Stimulated activated CD8-positive, alpha-beta memory T cell treated with anti-CD3 and anti-CD28 coated beads, Interleukin-12 subunit alpha, Interleukin-12 subunit beta, amount 100 ng/mL, for 24 hours (primary cell): ENCODE measurements around the gene SOCS7.

Source experiments
- DNase-seq: peaks from one replicate; pipeline ENCODE4 v3.0.0-alpha.2; 2020; ENCODE audit errors: extremely low read depth

SOCS7 gene

GRCh38 chr17:38338053-38338452, 13.6 kb upstream of the SOCS7 start:
- DNase-seq: no peak

- no peak for DNase-seq
Observed at GRCh38 chr17:38338535-38338934, 13.1 kb upstream of the SOCS7 start.

- DNase-seq: no peak
Observed at GRCh38 chr17:38339891-38340290, 11.8 kb upstream of the SOCS7 start.

DNA sequence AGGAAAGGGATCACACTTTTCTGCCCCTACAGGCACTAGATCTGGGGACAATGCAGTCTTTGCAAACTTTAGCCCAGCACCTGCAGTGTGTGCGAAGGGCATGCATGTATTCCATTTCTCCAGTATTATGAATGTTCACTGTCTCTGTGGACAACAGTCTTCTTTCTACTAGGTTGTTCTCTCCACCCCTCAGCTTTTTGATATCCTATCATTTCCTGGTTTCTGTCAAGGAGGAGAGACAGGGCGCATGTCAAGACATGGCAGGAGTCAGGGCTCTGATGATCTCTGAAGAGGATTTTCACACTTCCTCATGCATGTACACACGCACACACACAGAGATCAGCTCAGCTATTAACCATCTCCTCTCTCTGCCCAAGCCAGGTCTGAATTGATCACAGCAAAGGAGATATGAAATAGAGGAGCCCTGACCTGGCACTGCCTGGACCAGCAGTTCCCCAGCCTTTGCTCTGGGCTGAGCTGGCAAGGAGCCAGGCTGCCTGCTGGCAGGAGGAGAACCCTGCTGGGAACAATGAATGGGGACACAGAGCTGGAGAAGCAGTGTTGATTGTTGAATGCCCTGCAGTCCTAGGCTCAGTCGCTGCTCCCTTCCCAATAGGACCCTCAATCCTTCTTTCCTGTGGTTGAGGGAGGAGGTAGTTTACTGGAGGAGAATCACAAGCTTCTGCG, 10.5 kb upstream of the SOCS7 start:
- no peak for DNase-seq

GRCh38 chr17:38342886-38343607, 8.6 kb upstream of the SOCS7 start:
- no peak for DNase-seq

DNA sequence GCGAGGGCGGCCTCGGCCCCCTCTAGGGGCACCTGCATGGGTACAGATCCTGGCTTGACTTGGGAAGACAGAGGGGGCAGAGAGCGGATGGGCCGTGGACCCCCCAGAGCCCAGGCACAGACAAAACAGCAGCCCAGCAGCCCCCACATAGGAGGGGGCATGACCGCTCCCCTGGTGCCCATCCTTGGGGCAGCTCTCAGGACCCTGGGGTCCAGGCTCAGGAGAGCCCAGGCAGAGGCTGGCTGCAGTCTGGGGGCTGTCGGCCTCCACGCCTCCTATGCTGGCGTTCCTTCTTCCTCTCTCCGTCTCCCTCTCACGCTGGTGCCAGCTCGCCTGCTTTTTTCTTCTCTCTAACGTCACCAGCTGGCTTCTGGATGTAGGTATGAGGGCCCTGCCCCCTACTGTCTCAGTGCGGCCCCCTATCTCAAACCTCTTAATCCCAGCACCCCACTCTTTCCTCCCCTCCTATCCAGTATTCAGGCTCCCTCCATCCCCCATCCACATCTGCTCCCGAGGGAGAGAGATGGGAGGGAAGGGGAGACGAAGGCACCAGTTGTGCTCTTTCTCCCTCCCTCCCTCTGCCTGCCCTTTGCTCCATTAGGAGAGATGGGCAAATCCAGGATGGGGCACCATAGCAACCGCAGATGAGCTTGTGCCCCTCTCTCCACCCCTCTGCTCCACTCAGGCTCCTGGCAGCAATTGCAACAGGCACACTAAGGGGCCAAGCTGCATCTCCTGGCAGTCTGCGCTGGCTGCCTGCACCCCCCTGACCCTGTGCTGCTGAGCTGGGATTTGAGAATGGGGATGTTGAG, 7.8 kb upstream of the SOCS7 start, which contains the start of gene GPR179:
TSS of gene GPR179 (minus strand) at position 349 of the 812 bp plus-strand sequence. CDS start at position 182, 167 bp downstream.
- DNase-seq: no peak

DNA sequence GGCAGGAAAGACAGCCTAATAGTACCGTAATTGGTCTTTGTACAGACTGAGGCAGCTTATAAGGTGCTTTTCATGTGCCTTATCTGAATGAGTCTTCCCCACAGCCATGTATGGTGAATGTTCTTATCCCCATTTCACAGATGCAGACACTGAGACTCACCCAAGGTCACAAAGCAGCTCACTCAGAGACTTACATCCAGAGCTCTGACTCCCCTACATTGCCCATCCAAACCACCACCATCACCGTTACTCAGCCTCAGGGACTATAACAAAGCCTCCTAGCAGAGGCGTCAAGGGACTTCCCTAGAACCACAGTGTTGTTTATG, 7.3 kb upstream of the SOCS7 start:
- no peak for DNase-seq

DNA sequence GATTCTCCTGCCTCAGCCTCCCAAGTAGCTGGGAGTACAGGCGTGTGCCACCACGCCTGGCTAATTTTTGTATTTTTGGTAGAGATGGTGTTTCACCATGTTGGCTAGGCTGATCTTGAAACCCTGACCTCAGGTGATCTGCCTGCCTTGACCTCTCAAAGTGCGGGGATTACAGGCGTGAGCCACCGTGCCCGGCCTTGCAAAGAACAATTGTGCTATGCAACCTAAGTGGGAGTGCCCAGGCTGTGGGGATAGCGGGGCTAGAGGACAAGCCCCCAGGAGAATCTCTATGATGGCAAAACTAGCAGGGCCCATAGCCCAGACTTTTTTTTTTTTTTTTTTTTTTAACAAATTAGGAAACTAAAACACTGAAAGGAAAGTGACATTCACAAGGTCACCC, 5.9 kb upstream of the SOCS7 start:
- no peak for DNase-seq

- DNase-seq: peak; percentile 55
Observed at GRCh38 chr17:38349097-38349730, 2.4 kb upstream of the SOCS7 start.

GRCh38 chr17:38350035-38350434, 1.6 kb upstream of the SOCS7 start:
- no peak for DNase-seq

DNA sequence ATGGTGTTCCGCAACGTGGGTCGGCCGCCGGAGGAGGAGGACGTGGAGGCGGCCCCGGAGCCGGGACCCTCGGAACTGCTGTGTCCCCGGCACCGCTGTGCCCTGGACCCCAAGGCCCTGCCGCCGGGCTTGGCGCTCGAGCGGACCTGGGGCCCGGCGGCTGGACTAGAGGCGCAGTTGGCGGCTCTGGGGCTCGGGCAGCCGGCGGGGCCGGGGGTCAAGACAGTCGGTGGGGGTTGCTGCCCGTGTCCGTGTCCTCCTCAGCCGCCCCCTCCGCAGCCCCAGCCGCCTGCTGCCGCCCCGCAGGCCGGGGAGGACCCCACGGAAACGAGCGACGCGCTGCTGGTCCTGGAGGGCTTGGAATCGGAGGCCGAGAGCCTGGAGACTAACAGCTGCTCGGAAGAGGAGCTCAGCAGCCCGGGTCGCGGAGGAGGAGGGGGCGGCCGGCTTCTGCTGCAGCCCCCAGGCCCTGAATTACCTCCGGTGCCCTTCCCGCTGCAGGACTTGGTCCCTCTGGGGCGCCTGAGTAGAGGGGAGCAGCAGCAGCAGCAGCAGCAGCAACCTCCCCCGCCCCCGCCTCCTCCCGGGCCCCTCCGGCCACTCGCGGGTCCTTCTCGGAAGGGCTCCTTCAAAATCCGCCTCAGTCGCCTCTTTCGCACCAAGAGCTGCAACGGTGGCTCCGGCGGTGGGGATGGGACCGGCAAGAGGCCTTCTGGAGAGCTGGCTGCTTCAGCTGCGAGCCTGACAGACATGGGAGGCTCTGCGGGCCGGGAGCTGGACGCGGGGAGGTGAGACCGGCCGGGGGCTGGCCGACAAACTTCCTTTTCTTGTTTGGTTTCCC, 821 bp downstream of the SOCS7 start:
- no peak for DNase-seq

DNA sequence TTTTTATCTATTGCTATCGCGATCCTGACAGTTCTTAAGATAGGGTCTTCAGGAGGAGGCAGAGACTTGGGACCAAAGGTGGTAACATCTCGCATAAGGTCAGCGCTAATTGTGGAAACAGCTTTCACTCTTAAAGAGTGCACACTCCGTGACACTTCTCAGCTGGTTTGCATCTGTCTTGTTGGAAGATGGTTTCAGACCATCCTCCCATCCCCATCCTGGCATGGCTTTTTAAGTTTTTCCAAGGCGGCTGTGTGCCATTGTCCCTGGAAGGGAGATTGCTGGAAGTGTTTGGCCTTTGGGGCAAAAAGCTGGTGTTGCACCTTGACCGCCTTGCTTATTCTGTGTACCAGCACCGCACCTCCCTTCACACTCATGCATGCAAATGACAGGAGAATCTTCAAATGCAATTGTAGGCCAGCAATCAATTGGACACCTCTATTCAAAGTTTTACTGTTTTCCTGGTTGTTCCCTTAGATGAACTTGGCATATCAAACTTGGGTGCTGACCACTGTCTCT, 1.5 kb downstream of the SOCS7 start:
- DNase-seq: no peak

- no peak for DNase-seq
Observed at GRCh38 chr17:38353668-38354067, 2.0 kb downstream of the SOCS7 start.

DNA sequence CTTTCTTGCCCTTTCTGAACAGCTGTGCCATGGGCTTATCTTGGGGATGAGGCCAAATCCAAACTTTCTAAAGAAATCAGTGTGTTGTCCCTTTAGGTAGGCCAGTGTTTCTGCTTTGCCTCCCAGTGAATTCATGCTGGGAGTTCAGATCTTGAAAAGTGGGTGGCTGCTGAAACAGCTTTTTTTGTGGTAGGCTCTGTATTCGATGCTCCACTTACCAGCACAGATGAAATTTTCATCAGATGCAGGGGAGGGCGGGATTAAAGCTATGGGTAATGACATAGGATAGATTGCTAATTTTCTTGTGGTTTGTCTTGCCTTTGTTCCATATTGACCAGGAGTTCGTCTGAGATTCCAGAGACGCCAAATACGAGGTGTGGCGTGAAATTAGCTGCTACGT, 2.8 kb downstream of the SOCS7 start:
- DNase-seq: no peak

- no peak for DNase-seq
Observed at GRCh38 chr17:38355251-38355650, 3.6 kb downstream of the SOCS7 start.

GRCh38 chr17:38357486-38358123, 6.0 kb downstream of the SOCS7 start:
- no peak for DNase-seq

DNA sequence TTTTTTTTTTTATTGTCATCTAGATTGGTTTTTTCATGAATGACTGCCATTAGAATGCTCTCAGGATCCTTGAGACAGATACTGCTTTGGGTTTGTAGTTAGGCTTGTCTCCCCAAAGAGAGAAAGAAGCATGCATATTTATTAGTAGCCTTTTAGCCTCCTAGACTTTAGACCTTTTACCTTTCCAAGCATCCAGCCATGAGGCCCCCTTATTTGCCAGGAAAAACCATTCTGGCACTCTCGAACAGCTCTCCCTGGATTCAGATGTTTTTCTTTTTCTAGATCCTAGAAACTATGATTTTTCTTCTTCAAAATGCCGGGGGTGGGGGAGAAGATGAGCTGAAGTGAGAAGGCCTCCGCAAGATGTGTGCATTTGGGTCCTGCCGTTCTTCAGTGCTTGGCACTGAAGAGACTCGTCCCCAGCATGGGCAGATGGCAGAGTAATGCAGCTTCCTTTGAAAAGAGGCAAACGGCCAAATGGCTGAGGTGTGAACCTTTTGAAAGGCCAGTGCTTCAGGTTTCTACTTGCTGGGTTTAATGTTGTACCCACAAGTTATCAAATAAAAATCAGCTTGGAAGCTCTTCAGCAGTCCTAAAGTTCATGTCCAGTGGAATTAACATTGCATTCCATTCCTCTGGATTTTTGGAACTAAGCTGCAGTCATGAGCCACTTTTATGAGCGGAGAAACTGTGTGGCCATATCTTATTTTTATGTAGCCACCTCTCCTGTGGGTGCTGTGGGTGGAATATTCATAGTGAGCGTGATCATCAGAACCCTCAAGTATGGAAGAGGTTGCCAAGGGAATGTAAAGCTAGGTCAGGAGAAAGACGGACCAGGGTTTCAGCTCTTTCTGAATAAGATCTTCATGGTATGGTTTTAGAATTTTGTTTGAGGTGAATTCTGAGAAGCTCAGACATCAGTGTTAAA, 7.2 kb downstream of the SOCS7 start:
- DNase-seq: no peak

DNA sequence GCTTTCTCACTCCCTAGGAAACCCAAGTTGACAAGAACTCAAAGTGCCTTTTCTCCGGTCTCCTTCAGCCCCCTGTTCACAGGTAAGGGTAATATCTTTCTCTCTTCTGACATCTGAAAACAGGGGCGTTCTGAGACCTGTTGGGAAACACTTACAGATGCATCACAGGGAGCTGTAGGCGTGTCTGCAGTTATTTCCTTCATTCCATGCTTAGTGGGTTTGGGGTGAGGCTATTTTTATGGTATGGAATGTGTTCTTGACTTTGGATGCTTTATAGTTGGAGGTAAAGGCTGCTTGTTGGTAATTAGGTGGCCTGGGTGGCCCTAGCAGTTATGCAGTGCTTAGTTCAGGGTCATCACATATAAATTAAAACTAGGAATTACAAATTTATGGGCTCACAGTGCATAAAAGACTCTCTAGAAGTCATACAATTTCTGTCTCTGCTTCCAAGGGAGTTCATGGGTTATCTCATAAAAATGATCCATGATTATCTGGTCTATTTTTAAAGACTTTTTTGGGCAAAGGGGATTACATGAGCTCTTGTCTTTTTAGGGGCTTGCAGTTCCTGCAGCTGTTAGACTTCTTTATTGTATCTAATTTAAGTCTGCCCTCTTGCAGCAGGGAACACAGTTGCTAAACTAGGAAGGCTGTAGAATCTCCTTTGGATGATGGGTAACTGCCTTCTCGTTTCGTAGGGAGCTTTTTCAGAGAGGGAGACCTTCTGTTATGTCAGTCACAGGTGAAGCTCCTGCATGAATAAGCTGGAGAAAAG, 10.2 kb downstream of the SOCS7 start:
- DNase-seq: no peak

DNA sequence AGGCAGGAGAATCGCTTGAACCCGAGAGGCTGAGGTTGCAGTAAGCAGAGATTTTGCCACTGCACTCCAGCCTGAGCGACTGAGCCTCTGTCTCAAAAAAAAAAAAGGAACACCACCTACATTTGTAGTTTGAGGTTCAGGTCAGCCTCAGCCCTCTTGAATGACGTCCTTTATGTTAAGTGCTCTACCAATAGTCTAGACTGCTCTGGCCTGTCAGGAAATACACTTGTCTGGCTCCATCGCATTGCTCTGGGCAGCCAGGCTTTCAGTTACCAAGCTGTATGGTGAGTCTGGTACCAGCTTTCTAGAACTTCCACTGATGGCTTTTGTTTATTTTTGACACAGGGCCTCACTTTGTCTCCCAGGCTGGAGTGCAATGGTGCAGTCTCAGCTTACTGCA, 11.4 kb downstream of the SOCS7 start:
- DNase-seq: no peak
